ENCODE measurements around the gene CEP72. TPM values are rescaled to one million over a fixed set of nuclear protein-coding genes. Genes with fewer than 3 reads are reported as not detected.

CEP72 gene
- total RNA-seq, 2 donors from 2014 or later, result 35.6 to 36.5 TPM

DNA sequence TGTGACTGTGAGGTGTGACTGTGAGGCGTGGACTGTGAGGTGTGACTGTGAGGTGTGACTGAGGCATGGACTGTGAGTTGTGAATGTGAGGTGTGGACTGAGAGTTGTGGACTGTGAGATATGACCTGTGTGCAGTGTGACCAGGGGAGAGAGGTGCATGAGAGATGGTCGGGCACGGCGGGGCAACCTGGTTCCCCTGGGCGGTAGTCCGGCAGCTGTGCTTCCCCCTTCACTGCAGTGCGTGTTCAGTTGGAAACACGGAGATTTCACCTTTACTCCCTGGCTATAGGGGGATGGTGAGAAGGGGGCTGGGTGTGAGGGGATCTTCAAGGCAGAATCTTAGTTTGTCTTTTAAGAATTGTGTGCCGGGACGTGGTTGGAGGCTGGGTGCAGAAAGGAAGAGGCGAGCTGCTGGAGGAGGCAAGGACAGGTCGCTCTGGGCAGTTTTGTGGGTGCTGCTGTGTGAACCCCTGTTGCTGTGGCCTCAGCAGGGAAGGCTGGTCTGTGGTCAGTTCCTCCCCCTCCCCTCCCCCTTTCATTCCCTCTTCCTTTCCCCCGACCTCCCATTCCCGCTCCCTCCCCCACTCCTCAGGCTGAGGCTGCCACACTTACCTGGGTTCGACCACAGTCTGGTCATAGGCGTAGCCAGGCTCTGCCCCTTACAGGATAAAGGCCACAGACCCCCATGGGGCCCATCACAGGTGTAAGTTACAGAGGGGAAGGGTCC is 39.3 kb downstream of the CEP72 start:
- Histone ChIP-seq H3K9me3 (ENCODE audit: control insufficient read depth, low read length) (peaks cover 43% of the 10 kb centered on the region), H3K4me1 (ENCODE audit: control insufficient read depth, insufficient read depth, low read length) (no peaks in the 10 kb centered on the region), H3K36me3 (ENCODE audit: control insufficient read depth, insufficient read depth, low read length) (peaks cover 77% of the 10 kb centered on the region), H3K4me3 (ENCODE audit: low read length) (no peak overlapping the region), H3K9ac (ENCODE audit: extremely low read depth, low read length, poor library complexity, severe bottlenecking) (no peak overlapping the region), H3K27me3 (ENCODE audit: control insufficient read depth, insufficient read depth, low read length, poor library complexity, severe bottlenecking) (no peaks in the 10 kb centered on the region), H3K27ac (ENCODE audit: low read depth, low read length) (no peak overlapping the region)
- Mint-ChIP-seq H3K27me3 (ENCODE audit: insufficient read depth) (no peaks in the 10 kb centered on the region), H3K4me1 (no peaks in the 10 kb centered on the region), H3K9me3 (peaks cover 5% of the 10 kb centered on the region), H3K4me3 (no peak overlapping the region), H3K27ac (no peak overlapping the region), H3K36me3 (ENCODE audit: low read depth) (peaks cover 12% of the 10 kb centered on the region)
- 94 to 95% methylated on average over 4 to 14 of the region's 16 CpGs for WGBS, 2 experiments (ENCODE audit: insufficient coverage in 1 of 2, insufficient read length in 1 of 2)
- TF ChIP-seq, protein P1, sequence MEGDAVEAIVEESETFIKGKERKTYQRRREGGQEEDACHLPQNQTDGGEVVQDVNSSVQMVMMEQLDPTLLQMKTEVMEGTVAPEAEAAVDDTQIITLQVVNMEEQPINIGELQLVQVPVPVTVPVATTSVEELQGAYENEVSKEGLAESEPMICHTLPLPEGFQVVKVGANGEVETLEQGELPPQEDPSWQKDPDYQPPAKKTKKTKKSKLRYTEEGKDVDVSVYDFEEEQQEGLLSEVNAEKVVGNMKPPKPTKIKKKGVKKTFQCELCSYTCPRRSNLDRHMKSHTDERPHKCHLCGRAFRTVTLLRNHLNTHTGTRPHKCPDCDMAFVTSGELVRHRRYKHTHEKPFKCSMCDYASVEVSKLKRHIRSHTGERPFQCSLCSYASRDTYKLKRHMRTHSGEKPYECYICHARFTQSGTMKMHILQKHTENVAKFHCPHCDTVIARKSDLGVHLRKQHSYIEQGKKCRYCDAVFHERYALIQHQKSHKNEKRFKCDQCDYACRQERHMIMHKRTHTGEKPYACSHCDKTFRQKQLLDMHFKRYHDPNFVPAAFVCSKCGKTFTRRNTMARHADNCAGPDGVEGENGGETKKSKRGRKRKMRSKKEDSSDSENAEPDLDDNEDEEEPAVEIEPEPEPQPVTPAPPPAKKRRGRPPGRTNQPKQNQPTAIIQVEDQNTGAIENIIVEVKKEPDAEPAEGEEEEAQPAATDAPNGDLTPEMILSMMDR (conservative IDR thresholded peaks at IDR 0.05), result no peak
- no peak for DNase-seq

DNA sequence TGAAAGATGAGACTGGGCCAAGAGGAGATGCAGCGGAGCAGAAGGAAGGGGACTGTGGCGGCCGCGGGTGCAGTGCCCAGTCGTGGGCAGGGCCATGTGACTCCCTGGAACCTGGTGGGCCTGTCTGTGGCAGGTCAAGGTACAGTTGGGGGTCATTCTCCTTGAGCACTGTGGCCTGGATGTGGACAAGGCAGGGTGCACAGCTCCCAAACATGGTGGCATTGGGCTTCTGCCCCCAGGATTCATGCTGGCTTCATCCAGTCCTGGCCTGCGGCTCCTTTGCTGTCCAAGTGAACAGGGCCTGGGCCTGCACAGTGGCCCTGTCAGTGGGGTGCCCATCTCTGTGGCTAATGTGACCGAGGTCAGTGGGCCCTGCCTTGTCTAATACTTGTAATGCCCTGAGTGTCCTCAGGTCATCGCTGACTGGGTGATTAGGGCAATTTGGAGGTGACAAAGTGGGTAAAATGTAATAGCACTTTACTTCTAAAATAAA is 39.9 kb downstream of the CEP72 start:
- 91 to 93% methylated on average over 7 of the region's 8 CpGs for WGBS, 2 experiments (ENCODE audit: insufficient coverage in 1 of 2, insufficient read length in 1 of 2)
- Mint-ChIP-seq H3K27ac (no peak overlapping the region), H3K27me3 (ENCODE audit: insufficient read depth) (no peaks in the 10 kb centered on the region), H3K4me3 (no peak overlapping the region), H3K4me1 (no peaks in the 10 kb centered on the region), H3K36me3 (ENCODE audit: low read depth) (peaks cover 18% of the 10 kb centered on the region), H3K9me3 (peaks cover 5% of the 10 kb centered on the region)
- H3K4me3 ChIP-seq (ENCODE audit: low read length), result no peak overlapping the region
- H3K27me3 ChIP-seq (ENCODE audit: control insufficient read depth, insufficient read depth, low read length, poor library complexity, severe bottlenecking), result no peaks in the 10 kb centered on the region
- H3K4me1 ChIP-seq (ENCODE audit: control insufficient read depth, insufficient read depth, low read length), result no peaks in the 10 kb centered on the region
- H3K9me3 ChIP-seq (ENCODE audit: control insufficient read depth, low read length), result peaks cover 41% of the 10 kb centered on the region
- no peak overlapping the region for H3K27ac ChIP-seq (ENCODE audit: low read depth, low read length)
- no peak for DNase-seq
- no peak overlapping the region for H3K9ac ChIP-seq (ENCODE audit: extremely low read depth, low read length, poor library complexity, severe bottlenecking)
- TF ChIP-seq, protein P1 (conservative IDR thresholded peaks at IDR 0.05), result no peak
- H3K36me3 ChIP-seq (ENCODE audit: control insufficient read depth, insufficient read depth, low read length), result peaks cover 77% of the 10 kb centered on the region

DNA sequence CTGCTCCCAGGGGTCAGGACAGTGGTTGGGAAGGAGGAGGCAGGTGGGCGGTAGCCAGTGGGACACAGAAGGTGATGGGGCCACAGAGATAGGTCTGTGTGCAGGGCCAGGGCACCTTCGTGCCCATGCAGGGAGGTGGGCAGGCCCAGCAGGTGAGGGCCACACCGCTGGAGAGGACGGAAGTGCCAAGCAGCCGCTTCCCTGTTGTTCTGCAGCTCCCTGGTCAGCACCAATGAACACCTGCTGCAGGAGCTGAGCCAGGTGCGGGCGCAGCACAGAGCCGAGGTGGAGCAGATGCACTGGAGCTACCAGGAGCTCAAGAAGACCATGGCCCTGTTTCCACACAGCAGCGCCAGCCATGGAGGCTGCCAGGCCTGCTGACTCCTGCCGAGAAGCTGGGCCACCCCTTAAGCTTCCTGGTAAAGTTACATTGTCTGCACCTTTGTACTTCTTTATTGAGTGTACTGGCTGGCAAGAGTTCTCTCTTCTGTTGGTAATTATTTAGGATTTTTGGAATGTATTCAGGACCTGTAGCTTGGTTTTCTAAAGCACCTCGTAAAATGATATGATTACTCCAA is 40.7 kb downstream of the CEP72 start:
- no peak overlapping the region for H3K4me3 Mint-ChIP-seq
- H3K4me1 Mint-ChIP-seq, result no peaks in the 10 kb centered on the region
- H3K27ac Mint-ChIP-seq, result no peak overlapping the region
- Histone ChIP-seq H3K36me3 (ENCODE audit: control insufficient read depth, insufficient read depth, low read length) (peaks cover 77% of the 10 kb centered on the region), H3K9me3 (ENCODE audit: control insufficient read depth, low read length) (peaks cover 33% of the 10 kb centered on the region), H3K4me3 (ENCODE audit: low read length) (no peak overlapping the region), H3K4me1 (ENCODE audit: control insufficient read depth, insufficient read depth, low read length) (no peaks in the 10 kb centered on the region), H3K9ac (ENCODE audit: extremely low read depth, low read length, poor library complexity, severe bottlenecking) (no peak overlapping the region), H3K27ac (ENCODE audit: low read depth, low read length) (no peak overlapping the region), H3K27me3 (ENCODE audit: control insufficient read depth, insufficient read depth, low read length, poor library complexity, severe bottlenecking) (no peaks in the 10 kb centered on the region)
- DNase-seq, result no peak
- H3K9me3 Mint-ChIP-seq, result peaks cover 9% of the 10 kb centered on the region
- H3K36me3 Mint-ChIP-seq (ENCODE audit: low read depth), result peaks cover 26% of the 10 kb centered on the region
- 92 to 98% methylated on average over 7 to 11 of the region's 11 CpGs for WGBS, 2 experiments (ENCODE audit: insufficient coverage in 1 of 2, insufficient read length in 1 of 2)
- TF ChIP-seq, protein P1 (conservative IDR thresholded peaks at IDR 0.05), result no peak
- no peaks in the 10 kb centered on the region for H3K27me3 Mint-ChIP-seq (ENCODE audit: insufficient read depth)

Measured in endodermal cell (in vitro differentiated cells).